NCI-H1417 treated with DMSO at 0.1 percent for 48 hours (cell line): Measurements from ENCODE around the gene AGBL3.
"Not testable (repeated sequence)": the region's sequence is repeated elsewhere in the genome, so short reads cannot be mapped to it uniquely, and the experiment has no call there.

Experiments
- DNase-seq: peaks from one replicate; lab custom pipeline; 2025; lab: John Stamatoyannopoulos, UW

AGBL3 gene

GRCh38 chr7:134963036-134963435 lies 23.3 kb upstream of the AGBL3 start:
- no peak for DNase-seq

DNA sequence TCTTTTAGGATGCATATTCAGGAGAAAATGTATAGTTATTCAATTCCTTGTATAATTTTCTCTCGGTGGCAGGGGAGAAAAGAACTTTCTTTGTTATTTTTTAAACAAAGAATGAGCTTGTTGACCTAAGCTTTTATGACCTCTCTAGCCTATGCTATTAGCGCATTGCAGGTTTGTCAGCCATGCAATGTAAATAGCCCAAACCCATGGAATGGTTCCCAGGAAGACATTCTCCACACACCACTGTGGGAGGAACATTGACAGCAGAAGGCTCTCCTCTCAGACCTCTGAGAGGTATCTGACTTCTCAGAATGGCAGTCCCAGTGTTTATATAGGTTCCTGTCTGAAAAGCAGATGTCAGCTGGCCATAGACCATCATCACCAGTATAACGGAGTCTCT lies 19.6 kb upstream of the AGBL3 start:
- DNase-seq: no peak

GRCh38 chr7:134968110-134968509 lies 18.2 kb upstream of the AGBL3 start:
- no peak for DNase-seq

- DNase-seq: not testable (repeated sequence)
Observed at GRCh38 chr7:134981645-134982044, 4.7 kb upstream of the AGBL3 start.

DNA sequence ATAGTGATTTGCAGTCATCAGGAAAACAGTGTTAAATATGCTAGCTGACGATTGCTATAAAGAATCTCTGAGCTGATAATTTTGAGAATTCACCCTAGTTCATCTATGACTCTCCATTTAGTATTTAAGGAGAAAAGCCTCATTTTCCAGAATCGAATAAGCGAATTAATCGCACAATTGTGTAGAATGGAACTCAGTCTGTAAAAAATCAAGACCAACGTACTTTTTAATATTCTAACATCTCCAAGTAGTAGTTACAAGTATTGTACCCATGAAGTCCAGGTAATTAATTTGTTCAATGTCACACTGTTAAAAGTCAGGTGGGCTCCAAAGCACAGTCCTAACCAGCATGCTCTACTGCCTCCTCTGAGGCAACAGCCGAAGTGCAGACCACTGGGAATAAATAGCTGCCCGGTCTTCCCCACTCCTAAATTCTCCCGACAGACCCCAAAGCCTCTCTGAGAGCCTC lies 380 bp upstream of the AGBL3 start:
- no peak for DNase-seq

- DNase-seq: no peak
Observed at GRCh38 chr7:134988161-134988560, 1.9 kb downstream of the AGBL3 start.

- no peak for DNase-seq
Observed at GRCh38 chr7:134991469-134992339, 5.4 kb downstream of the AGBL3 start.

- DNase-seq: no peak
Observed at GRCh38 chr7:134992626-134993179, 6.4 kb downstream of the AGBL3 start.

DNA sequence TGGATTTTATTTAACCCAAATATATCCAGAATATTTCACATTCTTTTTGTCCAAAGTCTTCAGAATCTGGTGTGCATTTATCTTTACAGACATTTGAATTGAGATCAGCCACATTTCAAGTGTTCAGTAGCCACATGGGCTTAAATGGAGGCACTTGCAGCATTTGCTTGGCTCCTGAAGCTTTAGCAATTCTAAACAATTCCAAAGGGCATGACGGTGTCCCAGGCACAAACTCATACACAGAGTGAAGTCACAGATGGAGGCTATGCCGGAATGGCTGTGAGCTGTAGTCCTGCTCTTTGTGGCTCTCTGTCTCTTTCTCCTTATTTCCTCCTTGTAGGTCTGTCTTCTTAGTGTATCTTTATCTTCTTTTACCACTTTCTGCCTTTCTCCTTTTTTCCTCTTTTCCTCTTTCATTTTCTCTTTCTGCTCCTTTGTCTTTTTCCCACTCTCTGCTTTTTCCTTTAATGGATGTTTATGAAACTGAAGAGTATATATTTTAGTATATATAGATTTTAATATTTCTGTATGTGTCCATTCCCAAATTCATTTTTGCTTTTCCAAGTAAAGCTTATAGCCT lies 7.7 kb downstream of the AGBL3 start:
- no peak for DNase-seq

- DNase-seq: no peak
Observed at GRCh38 chr7:134995239-134996096, 9.2 kb downstream of the AGBL3 start.

GRCh38 chr7:134996097-134996550 lies 9.8 kb downstream of the AGBL3 start:
- DNase-seq: no peak

DNA sequence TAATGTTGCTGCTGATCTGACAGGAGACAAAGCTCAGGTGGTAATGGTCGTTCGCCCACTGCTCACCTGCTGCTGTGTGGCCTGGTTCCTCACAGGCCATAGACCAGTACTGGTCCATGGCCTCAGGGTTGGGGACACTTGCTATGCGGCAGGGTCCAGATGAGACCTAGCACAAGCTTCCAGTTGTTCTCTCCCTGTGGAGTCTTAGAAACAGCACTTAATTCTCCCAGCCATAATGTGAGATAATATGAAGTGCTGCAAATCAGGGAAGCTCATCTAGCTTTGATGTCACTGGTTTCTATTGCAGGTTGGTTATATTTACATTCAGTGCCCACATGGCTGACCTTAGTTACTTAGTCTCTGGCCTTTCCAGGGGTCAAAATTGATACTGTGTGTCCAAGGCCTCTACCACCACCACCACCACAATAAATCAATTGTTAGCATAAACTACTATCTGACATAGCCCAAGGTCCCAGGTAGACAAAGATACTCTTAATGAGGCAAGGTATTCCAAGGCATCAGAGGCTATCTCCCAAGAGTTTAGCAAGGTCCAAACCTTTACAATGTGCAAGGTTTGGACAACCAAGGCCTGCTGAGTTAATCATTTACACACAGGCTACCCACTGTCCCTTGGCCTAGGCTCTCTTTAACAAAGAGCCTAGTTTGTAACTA lies 11.0 kb downstream of the AGBL3 start:
- DNase-seq: no peak

DNA sequence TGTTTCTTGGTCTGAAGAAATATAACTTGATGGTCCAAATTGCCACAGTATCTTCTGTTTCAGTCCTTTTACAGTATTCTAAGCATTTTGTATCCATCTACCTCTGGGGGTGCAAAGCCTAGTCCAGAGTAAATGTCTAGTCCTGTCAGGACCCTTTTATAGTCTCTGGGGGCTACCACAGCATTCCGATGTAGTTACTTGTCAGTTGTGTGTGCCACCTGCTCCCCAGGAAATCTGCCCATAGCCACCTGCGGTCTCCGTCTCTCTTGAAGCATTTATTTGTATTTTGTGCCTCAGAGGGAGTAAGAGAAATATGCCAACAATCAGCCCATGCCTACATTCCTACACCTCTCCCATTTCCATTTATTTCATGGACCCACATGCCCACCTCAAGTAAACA lies 12.8 kb downstream of the AGBL3 start:
- DNase-seq: no peak

GRCh38 chr7:135001390-135002165 lies 15.3 kb downstream of the AGBL3 start:
- DNase-seq: no peak

DNA sequence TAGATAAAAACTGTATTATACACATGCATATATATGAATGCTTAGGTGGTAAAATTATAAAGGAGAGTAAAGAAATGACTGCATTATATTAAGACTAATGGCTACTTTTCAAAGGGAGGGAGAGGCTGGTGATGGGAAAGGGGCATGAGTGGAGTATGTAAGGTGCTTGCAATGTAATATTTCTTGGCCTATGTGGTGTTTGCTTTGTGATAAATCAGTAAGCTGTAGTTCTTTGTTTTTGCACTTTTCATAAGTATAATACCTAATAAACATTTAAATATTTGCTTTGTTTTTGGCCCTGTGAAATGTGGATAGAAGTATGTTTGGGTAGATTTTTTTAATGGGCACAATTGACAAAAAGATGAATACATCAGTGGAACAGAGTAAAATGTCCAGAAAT lies 25.9 kb downstream of the AGBL3 start:
- DNase-seq: no peak

DNA sequence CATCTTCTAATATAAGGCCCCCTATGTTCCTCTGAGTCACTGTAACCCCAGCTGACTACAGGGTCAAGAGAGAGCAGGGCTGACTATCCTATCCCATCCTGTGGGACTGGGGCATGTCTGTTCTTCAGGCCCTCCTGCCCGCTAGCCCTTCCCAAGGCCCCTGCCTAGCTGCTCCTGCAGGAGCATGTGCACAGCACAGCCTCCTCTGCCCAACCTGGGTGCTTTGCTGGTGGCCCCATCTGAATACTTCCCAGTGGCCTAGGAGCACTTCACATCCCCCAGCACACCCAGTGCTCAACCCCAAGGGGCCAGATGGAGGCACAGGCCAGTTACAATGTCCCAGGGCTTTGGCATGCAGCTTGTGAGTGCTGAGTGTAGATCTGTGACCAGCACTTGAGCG lies 37.3 kb downstream of the AGBL3 start:
- DNase-seq: no peak

DNA sequence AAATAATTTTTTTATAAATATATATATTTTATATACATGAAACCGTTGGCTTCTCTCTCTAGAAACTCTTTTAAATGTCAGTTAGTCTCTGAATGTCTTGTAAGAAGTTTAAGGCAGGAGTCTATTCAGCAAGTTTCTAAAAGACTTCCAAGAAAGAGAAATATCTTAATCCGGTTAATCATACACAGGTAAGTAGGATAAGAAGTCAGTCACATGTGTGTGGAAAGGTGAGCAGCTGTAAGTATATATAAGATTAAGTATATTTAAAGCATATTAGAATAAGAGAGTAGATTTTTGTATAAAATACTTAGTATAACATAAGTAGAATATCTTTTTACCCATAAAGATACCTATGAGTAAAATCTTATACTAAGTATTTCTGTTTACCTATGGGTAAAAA lies 48.9 kb downstream of the AGBL3 start:
- no peak for DNase-seq

DNA sequence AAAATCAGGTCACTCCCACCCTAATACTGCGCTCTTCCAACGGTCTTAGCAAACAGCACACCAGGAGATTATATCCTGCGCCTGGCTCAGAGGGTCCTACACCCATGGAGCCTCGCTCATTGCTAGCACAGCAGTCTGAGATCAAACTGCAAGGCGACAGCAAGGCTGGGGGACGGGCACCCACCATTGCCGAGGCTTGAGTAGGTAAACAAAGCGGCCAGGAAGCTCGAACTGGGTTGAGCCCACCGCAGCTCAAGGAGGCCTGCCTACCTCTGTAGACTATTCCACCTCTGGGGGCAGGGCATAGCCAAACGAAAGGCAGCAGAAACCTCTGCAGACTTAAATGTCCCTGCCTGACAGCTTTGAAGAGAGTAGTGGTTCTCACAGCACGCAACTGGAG lies 80.7 kb downstream of the AGBL3 start:
- not testable (repeated sequence) for DNase-seq

GRCh38 chr7:135074096-135074495 lies 87.8 kb downstream of the AGBL3 start:
- no peak for DNase-seq

GRCh38 chr7:135074531-135074930 lies 88.2 kb downstream of the AGBL3 start:
- no peak for DNase-seq

- no peak for DNase-seq
Observed at GRCh38 chr7:135075716-135076115, 89.4 kb downstream of the AGBL3 start.
